GM18526 (cell line): ENCODE data around the gene CRHR1.

Source experiments
- POLR2A ChIP-seq: IDR thresholded peaks from 3 replicates; pipeline ENCODE4 v1.6.1; 2011; ENCODE audit not compliant: insufficient read length; ENCODE audit errors: extremely low read depth

Gene CRHR1

DNA sequence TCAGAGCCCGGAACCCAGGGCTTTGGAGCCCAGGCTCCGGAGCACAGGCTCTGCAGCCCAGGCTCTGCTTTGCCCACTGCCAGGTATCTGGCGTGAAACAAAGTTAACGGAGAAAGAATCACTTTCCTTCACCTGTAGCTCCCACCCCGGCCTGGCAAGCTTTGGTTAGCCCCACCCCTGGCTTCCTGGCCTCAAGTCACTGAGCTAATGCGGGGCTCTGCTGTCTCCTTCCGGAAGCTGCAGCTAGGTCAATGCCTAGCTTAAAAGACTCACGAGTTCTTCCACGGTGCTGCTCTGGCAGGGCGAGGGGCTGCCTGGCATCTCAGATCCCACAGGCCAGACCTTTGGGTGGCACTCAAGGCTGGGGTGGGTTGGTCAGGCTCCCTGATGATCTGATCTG is 39.5 kb downstream of the CRHR1 start:
- TF ChIP-seq POLR2A, result no peak

DNA sequence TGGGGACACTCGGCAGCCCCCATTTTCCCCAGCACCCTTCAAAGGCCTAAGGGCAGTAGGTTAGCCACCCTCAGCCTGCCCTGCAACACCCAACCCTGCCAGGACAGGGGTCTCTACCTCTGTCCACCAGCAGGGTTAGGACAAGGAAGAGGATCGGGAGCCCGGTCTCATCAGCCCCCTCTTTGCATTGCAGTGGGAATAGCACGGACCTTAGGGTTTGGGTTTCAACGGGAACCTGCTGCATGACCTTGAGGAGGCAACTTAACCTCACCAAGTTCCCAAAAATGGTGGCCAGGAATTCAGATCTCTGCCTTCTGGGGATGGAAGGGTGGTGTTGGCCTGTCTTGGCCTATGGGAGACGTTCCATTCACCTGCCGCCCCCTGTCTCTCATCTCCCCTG is 40.4 kb downstream of the CRHR1 start:
- no peak for TF ChIP-seq POLR2A

DNA sequence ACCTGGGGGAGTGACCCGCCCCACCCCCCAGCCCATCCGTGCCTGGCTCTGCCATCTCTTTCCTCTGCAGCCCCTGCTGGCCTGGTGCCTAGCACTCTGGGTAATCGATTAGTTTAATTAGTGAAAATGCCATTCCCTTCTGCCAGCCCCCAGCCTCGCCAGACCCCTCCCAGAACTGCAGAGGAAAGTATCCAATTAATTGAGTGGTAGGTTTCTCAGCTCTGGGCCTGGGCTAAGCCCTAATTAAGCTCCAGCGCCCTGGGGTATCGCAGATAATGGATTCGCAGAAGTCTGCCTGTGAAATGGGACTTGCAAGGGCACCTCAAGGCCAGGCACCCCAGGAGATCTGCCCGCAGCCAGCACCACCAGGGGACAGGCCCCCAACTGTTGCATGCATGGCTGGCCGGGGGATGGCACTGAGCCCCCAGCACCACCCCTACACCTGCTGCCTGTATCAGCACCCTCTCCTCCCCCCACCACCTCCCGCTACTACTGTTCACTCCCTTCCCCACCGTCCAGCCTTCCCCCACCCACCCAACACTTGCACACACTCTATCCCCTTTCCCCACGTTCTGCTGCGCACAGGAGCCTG is 40.9 kb downstream of the CRHR1 start:
- no peak for TF ChIP-seq POLR2A

DNA sequence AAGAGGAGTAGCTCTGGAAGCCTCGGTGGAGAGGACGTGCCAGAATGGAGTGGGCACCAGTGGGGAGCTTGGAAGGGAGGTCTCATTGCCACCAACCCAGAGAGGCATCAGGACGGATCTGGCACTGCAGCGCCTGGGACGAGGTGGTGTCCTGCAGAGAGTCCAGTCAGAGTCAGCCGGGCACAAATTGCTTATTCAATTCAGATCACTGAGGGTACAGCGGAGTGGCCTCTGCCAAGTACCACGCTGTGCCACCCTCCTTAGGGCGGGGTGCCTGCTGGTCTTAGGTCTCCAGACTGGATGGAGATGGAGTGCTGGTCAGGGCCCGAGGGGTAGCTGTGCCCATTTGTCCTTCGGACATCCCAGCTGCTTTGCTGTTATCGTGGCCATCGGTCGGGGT is 41.7 kb downstream of the CRHR1 start:
- TF ChIP-seq POLR2A, result no peak

DNA sequence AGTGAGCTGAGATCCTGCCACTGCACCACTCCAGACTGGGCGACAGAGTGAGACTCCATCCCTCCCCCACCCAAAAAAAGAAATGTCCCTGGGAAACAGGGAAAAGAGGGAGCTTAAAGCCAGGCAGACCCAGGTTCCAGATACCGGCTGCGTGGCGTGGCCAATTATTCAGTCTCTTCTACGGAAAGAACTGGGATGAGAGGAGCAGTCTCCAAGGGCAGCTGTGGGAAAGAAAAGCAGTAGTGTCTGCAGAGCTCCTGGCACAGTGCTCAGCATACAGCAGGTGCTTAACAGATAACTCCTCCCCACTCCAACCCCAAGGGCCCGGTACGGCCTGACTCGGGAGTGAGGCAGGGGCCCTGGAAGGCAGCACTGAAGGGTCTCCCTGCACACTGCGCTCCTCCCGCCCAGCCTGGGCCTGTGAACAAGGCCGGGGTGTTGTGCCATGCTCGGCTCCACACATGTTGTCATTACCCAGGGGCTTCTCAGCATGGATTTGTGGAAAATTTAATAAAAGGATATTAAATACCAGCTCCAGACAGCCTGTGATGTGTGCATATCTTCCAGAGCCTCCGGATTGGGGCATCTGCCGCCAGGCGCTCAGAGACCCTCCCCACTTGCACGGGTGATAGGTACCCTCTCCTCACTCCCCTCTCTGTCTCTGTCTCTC is 42.9 kb downstream of the CRHR1 start:
- no peak for TF ChIP-seq POLR2A

DNA sequence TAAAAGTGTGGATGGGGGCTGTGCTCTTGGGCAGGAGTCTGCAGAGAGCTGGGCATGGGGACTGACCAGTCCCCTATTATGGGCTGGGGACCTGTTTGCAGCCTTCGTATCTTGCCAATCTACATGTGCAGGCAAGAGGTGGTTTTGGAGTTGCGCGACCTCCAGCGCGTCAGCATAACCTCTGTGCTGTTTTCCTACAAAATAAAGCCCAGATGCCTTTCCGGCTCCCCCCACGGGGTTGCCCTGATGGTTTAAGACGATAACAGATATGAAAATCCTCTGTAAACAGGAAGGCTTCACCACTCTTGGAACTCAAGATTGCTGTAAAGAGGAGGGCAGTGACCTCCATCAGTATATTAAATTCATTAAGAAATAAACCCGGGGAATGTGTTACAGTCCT is 44.1 kb downstream of the CRHR1 start:
- no peak for TF ChIP-seq POLR2A

DNA sequence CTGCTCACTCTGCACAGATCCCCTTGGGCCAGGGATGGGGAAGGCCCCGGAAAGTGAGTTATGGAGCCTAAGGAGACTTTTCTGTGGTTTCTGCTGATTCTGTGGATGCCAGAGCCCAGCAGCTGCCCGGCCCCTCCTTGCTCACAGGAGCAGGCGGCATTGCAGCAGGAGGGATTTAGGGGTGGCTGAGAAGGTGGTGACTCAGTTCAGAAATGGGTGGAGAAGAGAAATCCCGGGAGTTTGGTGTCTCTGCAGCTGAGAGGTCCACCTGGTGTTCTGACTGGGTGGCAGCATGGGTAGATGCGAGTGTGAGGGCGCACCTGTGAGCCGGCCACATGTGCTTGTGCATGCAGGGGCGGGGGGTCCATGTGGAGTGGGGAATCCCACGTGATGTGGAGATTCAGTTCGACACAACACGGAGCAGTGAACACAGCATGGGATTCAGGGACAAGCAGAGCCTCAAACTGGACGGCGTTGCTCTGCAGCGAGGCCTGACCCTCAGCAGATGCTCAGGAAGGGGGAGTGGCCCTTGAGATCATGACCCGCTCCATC is 44.5 kb downstream of the CRHR1 start:
- TF ChIP-seq POLR2A, result no peak

DNA sequence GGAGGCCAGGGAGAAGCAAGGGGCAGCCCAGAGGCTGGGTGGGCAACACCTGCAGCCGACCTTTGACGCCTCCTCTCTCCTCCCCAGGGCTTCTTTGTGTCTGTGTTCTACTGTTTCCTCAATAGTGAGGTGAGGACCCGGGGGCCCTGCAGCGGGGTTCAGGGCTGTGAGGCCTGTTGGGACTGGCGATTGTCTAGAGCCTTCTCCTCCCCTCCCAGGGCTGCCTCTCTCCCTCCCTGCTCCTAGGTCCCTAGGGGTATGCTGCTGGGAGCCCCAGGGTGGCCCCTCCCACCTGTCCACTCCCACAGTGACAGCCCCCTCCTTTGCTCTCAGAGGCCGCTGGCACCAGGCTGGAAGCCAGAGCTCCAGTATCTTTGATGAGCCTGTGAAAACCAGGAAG is 49.8 kb downstream of the CRHR1 start:
- no peak for TF ChIP-seq POLR2A

DNA sequence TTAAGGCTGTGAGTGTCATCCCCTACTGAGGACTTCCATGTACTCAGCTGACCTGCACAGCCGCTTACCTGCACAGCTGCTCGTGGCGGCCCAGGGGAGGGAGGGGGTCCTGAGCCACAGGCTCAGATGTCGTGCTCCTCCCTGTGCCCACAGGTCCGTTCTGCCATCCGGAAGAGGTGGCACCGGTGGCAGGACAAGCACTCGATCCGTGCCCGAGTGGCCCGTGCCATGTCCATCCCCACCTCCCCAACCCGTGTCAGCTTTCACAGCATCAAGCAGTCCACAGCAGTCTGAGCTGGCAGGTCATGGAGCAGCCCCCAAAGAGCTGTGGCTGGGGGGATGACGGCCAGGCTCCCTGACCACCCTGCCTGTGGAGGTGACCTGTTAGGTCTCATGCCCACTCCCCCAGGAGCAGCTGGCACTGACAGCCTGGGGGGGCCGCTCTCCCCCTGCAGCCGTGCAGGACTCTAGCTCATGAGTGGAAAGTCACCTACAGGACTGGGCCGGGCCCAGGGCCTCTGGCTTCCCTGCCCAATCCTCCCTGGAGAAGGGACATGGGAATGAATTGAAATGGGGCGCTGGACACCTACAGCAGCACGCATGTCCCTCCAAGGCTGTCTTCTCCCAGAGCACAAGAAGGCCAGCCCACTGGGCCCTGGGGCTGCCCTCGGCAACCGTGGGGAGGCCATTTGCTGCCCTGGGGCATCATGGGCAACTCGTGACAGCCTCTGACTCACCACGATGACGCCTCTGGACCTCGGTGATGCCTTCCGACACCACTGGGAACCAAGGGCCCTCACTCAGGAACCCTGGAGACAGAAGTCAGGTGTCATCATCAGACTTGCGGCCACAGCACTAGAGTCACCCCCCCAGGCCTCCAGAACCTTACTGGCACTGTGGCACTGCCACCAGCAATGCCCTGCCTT is 50.6 kb downstream of the CRHR1 start:
- no peak for TF ChIP-seq POLR2A

DNA sequence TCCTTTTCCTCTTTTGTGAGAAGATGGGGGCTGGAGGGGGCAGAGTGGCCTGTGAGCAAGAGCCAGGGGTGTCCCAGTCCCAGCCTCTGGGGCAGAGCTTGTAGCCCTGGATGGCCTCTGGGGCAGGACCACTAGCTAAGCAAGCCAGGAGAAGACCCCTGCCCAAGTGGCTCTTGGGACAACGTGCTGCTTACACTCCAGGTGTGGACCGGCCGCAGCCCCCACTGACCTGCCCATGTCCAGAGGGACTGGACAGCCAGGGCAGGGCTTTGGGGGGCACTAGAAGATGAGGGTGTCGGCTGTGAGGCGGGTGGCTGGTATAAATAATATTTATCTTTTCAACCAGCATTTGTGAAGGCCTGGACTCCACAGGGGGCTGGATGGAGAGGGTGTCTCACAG is 51.4 kb downstream of the CRHR1 start:
- TF ChIP-seq POLR2A, result no peak

DNA sequence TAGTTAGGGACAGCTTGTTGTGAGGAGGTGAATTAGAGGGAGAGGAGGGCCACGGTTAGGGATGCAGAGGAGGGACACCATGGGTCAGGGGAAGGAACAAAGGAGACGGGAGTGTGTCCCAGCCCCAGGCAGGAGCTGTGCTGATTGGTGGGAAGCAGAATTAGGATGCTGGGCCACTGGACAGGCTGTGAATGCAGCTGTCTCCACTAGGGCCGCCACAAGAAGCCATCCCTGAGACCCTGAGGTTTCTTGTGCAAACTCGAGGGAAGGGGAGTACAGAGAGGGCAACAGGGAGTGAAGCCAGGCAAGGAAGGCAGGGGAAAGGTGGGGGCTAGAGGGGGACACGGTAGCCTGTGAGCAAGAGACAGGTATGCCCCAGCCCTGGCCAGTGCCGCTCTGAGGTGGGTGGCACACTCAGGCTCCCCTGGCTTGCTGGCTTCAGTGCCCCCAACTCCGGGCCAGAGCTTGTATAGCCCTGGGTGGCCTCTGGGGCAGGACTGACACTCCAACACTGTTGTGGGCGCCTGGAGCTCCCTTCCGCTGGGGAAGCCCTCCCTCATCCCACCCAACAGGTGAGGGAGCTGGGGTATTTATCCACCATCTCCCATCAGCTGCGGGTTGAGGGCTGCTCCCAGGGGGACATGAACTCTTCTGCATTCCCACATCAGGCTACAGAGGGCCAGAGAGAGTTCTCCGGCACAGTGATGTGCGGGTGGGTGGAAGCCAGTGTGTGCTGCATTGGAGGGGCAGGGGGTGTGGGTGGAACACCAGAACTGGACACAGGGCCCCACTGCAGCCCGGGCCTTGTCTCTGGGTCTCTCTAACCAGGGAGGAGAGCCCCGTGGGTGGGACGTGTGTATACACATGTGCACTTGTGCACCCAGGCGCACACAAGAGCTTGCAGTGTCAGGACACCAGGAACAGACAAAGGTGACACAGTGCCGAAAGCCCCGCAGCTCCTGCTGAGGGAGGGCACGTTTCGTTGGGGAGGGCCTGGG is 52.2 kb downstream of the CRHR1 start:
- no peak for TF ChIP-seq POLR2A

DNA sequence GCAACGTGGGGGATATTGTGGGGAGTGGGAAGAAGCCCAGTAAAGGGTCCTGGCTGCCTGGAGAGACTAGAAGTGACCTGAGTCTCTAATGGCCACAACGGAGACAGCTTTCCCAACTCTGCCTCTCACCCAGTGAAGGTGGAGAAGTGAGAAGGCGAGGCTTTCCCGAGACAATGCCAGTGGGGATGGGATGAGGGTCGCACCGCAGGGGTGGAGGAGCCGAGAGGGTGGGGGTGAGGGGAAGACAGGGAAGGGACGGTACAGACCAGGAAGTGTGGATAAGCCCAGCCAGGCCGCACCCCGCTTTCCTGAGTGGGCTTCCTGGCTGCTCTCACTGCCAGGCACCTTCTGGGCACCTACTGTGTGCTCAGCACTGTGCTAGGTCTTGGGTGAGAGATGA is 53.1 kb downstream of the CRHR1 start:
- no peak for TF ChIP-seq POLR2A

DNA sequence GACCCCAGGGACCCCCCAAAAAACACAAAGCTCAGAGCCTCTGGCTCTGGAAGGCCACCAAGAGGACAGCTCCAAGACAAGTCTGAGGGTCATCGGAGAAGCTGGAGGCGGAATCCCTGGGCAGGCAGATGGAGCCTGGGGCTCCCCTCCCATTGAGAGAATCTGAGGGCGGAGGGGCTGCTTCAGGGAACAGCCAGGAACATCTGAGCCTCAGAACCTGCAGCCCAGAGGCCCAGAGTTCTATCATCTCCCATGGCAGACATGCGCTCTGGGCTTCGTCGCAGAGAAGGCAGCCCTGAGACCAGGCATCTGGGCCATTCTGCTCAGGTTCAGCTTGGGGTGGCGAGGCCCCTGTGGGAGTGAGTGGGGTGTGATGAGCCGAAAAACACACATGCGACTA is 53.5 kb downstream of the CRHR1 start:
- no peak for TF ChIP-seq POLR2A

DNA sequence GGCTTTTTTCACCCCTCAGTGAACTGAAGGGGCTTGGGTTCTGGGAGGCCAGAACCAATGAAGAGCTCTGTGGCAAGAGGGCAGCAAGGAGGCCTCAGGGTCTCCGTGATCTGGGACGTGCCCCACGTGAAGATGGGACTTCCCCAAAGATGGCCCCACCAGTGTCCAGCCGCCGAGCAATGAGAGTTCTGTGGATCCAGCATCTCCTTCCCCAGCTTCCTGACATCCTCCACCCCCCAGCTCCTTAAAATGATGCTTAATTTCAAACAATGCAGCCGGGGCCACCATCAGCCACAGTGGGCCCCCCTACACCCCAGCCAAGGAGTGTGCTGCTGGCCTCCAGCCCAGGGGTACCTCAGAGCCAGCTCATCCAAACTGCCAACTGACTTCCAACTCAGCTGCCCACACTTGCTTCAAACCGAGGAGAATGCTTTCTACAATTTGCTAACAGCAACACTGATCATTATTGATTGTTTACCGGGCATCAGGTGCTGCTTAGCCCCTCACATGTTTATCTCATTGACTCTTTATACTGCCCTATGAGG is 54.7 kb downstream of the CRHR1 start:
- no peak for TF ChIP-seq POLR2A

DNA sequence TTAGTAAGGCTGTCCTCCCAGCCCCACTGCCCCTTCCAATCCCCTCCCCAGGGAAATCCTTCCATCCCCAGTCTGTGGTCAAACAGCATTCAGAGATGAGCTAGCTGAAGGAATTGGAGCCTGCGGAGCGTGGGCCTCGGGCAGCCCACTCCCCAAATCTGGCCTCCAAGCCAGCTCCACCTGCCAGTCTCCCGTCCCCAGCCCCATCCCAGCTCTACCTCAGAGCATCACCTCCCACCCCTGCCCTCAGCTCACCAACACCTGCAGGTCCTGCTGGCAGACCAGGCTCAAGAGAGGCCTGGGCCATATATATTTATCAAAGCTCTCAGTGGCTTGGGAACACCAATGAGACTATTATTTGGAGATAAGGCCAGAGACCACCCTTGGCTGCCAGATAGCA is 55.3 kb downstream of the CRHR1 start:
- no peak for TF ChIP-seq POLR2A

DNA sequence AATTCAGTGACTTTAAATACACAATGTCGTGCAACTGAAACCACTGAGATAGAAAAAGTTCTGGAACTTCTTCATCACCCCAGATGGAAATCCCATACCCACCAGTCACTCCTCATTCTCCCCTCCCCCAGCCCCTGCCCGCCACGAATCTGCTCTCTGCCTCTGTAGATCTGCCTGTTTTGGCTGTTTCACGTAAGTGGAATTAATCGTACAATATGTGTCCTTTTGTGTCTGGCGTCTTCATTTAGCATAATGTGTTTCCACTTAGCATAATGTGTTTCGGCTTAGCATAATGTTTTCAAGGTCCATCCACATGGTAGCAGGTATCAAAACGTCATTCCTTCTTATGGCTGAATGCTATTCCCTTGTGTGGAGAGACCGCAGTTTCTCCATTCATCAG is 57.1 kb downstream of the CRHR1 start:
- no peak for TF ChIP-seq POLR2A
